GM04504 (cell line): ENCODE measurements around the gene HMGA1.
A peak's percentile ranks its signal among the peaks of the same experiment; 100 is the strongest.
"Not testable (repeated sequence)": the region's sequence is repeated elsewhere in the genome, so short reads cannot be mapped to it uniquely, and the experiment has no call there.

Source experiments
- DNase-seq: peaks from one replicate; pipeline ENCODE4 v3.0.0-alpha.2; 2012; ENCODE audit warnings: low read depth

The HMGA1 gene

GRCh38 chr6:34240329-34241248 is 3.9 kb downstream of the HMGA1 start:
- DNase-seq: no peak

GRCh38 chr6:34241351-34242215 is 4.9 kb downstream of the HMGA1 start:
- no peak for DNase-seq

GRCh38 chr6:34242252-34243130 is 5.8 kb downstream of the HMGA1 start:
- DNase-seq: no peak

DNA sequence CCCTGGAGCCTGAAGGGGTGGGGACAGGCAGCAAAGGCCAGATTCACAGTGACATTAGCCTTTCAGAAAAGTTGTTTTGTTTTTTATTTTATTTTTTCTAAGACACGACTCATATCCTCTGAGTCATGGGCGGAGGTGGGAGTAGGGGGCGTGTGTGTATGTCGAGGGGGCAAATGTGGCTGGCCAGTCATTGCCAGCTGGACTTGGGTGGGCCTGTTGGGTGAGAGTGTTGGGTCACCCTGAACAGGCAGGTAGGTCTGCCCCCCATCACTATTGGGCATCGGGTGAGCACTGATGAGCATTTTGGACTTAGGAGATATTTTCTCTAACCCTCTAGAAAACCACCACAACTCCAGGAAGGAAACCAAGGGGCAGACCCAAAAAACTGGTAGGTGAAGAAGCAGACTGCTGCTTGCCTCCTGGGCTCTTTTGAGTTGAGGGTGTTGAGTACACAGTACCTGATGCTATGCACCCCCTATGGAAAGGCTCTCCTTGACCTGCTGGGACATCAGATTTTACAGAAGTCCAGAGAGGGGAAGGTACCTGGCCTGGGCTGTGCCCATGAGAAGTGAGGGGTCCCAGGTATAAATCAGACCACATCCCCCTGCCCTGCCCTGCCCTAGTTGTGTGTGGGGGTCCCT is 6.6 kb downstream of the HMGA1 start:
- DNase-seq: no peak

DNA sequence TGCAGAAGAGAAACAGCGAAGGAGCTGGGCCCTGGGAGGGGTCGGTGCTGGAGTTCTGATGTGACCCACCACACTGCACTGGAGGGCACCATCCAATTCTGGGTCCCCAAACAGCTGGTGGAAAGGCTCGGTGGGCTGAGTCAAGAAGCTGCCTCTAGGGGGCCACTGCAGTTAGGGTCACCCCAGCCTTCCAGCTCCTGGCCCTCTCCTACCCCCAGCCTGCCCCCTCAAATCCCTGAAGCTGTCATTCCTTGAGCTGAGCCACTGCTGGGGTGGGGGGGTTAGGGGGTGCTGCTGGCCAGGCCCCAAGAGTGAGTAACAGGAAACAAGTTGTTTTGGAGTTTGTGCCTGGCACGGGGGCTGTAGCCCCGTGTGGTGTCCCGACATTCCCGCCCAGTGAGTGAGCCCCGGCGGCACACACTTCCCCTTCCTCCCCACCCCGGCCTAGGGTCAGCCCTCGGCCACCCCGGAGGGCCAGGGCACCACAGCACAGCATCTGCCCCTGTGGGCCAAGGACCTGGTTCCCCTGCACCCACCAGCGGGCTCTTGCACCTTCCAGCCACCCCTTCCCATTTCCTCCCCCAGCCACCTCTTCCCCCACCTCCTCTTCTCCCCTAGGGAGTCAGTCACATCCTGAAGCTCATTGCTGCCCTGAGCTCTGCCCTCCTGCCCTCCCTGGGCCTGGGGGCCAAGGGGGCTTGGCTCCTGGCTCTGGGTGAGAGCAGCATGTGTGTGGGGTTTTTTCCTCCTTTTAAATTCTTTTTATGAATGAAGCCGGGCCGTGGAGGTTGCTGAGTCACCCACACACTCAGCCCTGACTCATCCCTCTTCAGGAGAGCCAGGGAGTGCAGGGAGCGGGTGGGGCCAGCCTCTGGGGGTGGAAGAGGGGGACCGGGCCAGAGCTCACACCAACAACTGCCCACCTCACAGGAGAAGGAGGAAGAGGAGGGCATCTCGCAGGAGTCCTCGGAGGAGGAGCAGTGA is 7.5 kb downstream of the HMGA1 start:
- peak; percentile 85 for DNase-seq

GRCh38 chr6:34245032-34245760 is 8.5 kb downstream of the HMGA1 start:
- DNase-seq: not testable (repeated sequence)

- DNase-seq: not testable (repeated sequence)
Measured at GRCh38 chr6:34245761-34246140, 9.1 kb downstream of the HMGA1 start.

DNA sequence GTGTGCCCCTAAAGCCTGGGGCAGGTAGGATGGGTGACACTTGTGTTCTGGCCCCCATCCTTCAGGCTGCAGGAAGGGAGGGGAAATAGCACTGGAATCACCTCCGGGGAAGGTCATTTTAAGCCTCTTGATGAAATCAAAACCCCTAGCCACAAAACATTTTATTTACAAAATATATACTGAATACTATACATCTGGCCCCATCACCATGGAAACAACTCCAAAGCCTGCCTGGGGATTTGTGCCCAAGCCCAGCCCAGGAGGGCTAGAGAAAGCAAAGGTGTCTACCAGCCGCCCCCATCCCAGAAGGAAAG is 9.5 kb downstream of the HMGA1 start:
- no peak for DNase-seq

DNA sequence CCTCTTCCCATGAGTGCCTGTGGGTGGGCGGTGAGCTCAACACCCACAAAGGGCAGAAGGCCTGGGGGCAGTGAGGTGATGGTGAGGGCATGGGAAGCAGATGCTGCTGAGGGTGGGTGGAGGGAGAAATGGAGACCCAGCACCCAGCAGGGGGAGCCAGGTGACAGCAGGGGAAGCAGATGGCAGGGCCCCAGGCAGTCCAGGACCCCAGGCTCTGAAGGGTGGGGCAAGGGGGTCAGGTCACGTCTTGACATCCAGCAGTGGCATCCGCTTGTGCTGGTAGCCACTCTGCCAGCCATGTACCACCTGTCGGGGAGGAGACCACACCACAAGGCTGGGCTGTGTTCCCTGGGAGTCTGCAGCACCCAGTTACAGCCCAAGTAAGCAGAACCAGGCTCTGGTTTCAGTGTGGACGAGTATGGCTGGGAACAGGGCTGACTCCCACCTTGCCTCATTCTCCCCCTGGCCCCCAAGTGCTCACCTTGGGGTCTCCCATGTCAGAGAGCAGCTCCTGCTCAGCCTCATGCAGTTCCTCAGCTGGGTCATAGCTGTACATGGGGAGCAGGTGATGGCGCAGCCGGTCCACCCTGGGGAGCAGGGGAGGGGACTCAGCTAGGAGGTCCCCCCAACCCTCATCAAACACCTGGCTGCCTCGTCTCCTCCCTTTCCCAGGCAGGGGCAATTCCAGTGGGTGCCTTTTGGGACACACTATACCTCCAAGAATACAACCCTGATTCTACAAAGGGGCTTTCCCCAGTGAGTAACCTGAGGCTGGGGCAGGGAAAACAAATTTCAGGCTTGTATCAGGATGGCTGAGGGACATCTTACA is 10.1 kb downstream of the HMGA1 start:
- no peak for DNase-seq

DNA sequence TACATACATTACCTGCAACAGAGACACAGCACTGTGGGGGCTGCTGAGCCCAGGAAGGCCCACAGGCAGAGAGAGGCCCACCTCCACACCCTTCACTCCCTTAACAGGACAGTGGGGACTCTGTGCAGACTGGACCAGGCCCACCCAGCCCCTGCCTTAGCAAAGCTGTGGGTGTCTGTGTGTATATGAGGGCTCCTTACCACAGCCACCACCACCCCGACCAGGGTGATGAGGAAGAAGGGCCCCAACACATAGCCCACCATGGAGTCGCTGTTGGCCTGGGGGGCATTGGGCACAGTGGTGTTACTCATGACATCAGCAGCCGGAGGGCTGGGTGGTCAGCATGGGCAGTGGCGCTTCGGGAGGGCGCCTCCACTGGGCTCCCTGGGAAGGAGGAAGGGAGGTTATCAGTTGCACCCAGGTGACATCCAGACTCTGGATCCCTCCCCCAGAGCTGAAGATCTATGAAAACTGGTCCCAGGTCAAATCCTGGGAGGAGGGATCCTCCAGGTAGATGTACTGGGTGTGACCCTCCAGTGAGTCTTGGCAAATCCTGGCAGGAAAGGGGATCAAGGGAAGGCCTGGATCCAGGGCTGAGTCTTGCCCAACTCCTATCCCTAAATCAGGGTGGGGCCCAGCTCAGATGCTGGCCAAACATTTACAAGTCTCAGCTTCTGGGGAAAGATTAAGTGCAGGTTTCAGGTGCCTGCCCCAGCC is 11.0 kb downstream of the HMGA1 start:
- DNase-seq: no peak

GRCh38 chr6:34248198-34248726 is 11.6 kb downstream of the HMGA1 start:
- no peak for DNase-seq

GRCh38 chr6:34248727-34249468 is 12.2 kb downstream of the HMGA1 start, which contains the start of gene SMIM29:
TSS of gene SMIM29 (minus strand) at chr6:34249006. CDS start at chr6:34247791, 1,215 bp downstream.
- peak; percentile 85 for DNase-seq

GRCh38 chr6:34249469-34250261 is 13.0 kb downstream of the HMGA1 start:
- no peak for DNase-seq

DNA sequence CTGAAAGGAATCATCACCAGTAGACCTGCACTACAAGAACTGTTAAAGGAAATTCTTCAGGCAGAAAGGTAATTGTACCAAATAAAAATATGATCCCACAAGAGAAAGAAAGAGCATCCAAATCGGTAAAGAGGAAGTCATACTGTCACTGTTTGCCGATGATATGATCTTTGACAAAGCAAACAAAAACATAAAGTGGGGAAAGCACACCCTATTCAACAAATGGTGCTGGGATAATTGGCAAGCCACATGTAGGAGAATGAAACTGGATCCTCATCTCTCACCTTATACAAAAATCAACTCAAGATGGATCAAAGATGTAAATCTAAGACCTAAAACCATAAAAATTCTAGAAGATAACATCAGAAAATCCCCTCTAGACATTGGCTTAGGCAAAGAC is 15.7 kb downstream of the HMGA1 start:
- DNase-seq: not testable (repeated sequence)

GRCh38 chr6:34259529-34260069 is 22.9 kb downstream of the HMGA1 start:
- no peak for DNase-seq
